HUES6 (cell line): Measurements from ENCODE around the gene DACT2.

Experiments used
- H3K27ac ChIP-seq: 2 replicates; pipeline ENCODE4 v1.7.0; 2013; ENCODE audit warnings: low read depth, mild to moderate bottlenecking, low read length, inconsistent platforms
- H3K27me3 ChIP-seq: 2 replicates; pipeline ENCODE4 v1.6.1; 2013; ENCODE audit warnings: low read length; ENCODE audit not compliant: control insufficient read depth, insufficient read depth
- H3K36me3 ChIP-seq: 2 replicates; pipeline ENCODE4 v1.6.1; 2013; ENCODE audit warnings: low read length; ENCODE audit not compliant: control insufficient read depth, insufficient read depth
- H3K4me1 ChIP-seq: 2 replicates; pipeline ENCODE4 v1.6.1; 2013; ENCODE audit warnings: low read length; ENCODE audit not compliant: control insufficient read depth, insufficient read depth
- H3K4me3 ChIP-seq: 2 replicates; pipeline ENCODE4 v1.5.1; 2013; ENCODE audit warnings: low read depth, low read length
- H3K9ac ChIP-seq: one replicate; pipeline ENCODE4 v1.6.1; 2013; ENCODE audit warnings: mild to moderate bottlenecking, low read length
- H3K9me3 ChIP-seq: 2 replicates; pipeline ENCODE4 v1.6.1; 2013; ENCODE audit warnings: low read depth, low read length; ENCODE audit not compliant: control insufficient read depth, insufficient read depth

Gene DACT2, protein sequence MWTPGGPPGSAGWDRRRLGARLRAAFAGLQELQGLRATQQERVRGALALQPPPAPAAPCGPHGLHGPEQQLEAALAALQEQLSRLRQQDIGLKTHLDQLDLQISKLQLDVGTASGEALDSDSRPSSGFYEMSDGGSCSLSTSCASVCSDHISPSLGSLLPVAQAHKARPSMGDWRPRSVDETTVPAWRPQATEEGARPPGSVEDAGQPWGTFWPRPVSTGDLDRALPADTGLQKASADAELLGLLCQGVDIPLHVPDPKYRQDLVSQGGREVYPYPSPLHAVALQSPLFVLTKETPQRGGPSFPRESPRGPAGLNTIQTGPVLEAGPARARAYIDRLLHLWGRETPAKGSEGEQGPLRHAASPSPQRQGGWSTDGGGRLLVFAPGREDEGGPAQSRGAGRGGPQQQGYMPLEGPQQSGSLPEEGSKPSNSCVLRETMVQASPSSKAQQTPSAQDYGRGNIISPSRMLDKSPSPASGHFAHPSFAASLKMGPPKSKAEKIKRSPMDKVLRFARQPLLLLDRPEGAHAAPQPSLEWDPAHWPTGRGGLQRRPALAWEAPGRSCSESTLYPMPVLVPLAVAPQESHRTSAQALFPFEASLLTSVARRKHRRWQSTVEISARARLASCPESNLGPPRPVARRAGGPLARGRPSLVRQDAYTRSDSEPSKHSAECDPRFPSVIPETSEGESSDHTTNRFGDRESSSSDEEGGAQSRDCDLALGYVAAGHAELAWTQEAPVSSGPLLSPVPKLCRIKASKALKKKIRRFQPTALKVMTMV

DNA sequence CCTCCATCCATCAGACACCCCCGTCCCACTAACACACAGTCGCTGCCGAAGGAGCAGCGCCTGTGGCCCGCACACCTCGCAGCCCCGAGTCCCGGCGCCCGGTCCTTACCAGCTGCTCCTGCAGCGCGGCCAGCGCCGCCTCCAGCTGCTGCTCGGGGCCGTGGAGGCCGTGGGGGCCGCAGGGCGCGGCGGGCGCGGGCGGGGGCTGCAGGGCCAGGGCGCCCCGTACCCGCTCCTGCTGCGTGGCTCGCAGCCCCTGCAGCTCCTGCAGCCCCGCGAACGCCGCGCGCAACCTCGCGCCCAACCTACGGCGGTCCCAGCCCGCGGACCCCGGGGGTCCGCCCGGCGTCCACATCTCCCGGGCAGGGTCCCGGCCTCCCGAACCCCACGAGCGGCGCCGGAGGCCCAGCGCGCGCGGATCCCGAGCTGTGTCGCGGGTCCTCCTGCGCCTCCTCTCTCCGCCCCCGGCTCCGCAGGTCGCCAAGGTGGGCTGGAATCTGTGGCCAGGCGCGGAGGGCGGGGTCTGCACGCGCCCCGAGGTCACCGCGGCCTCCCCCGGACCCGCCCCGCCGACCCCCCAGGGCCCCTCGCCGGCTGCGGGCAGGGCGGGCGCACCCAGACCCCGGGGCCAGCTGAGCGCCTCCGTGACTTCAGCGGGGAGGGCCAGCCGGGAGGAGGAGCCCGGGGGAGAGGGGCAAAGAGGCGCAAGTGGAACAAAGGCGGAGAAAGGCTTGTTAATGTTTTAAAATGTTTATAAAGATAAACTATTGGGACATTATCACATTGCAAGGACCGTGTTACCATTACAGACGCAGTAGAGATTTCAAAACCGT lies at the start of gene DACT2:
TSS of gene DACT2 (minus strand) at position 499 of the 833 bp plus-strand sequence. CDS start at position 355, 144 bp downstream.
- Histone ChIP-seq H3K27ac (no peak within 1 kb of the TSS), H3K4me3 (peak within 1 kb of the TSS; percentile 63), H3K9ac (peak within 1 kb of the TSS; percentile 53), H3K9me3 (peaks cover 7% of the 10 kb centered on the region), H3K36me3 (no peaks in the 10 kb centered on the region), H3K27me3 (peaks cover 64% of the 10 kb centered on the region), H3K4me1 (peaks cover 22% of the 10 kb centered on the region)

DNA sequence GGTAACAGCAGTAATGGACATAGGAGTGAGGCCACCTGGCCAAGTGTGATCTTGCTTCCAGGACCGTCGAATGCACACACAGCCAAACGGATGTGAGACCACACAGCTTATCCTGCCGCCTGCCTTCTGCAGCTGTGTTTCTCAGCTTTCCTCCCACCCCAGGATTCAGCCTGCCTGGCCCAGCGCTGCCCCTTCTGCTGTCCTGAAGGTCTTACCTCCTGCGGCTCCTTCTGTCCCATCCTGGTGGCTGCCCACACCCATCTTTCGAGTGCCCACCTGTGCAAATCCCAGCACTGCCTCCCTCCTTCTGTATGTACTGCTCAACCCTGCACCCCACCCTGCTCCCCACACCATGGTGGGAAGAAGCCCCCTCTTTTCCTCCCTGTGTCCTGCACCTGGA lies 49.4 kb upstream of the DACT2 start:
- no peak overlapping the region for H3K4me3 ChIP-seq
- H3K36me3 ChIP-seq = no peaks in the 10 kb centered on the region
- peaks cover 7% of the 10 kb centered on the region; the same call in 1 of the 2 replicates for H3K27me3 ChIP-seq
- H3K9me3 ChIP-seq = 0 out of 2 replicates have a peak, but pooled peaks cover 5% of the 10 kb centered on the region
- no peak overlapping the region for H3K9ac ChIP-seq
- no peaks in the 10 kb centered on the region; the same call in 1 of the 2 replicates for H3K4me1 ChIP-seq
- H3K27ac ChIP-seq = no peak overlapping the region

DNA sequence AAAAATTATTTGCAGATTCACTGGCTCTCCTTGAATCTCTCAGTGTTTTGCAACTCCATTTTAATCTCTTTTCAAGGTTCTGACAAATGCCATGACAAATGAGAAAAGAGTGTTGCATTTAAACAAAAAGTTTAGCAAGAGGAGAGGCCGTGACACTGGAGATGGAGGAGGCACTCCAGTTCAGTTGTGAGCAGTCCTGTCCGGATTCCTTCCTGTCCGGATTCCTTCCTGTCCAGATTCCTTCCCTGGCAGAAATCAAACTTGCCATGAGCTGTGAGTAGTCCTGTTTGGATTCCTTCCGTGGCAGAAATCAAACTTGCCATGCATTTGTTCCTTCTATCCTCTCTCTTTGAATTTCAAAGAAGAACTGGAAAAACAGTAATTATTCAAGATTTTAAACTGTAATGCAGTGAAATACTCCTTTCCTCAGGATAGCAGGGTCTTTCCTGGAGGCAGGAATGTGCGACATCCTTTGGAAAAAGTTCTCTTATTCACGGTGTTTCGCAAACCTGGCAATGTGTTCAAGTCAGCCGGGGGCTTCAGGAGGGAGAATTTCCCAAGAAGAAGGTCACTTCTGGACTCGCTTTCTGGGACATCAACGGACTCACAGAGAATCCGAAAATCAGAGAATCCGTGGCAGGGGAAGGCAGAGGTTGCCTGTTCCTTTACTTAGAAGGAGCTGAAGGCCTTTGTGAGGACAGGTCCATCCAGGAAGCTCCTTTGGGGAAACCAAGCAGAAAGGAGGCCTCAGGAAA lies 48.7 kb upstream of the DACT2 start:
- Histone ChIP-seq H3K27me3 (peaks cover 7% of the 10 kb centered on the region; the same call in 1 of the 2 replicates), H3K27ac (no peak overlapping the region), H3K4me3 (no peak overlapping the region), H3K4me1 (no peaks in the 10 kb centered on the region; the same call in 1 of the 2 replicates), H3K9ac (no peak overlapping the region), H3K9me3 (0 out of 2 replicates have a peak, but pooled peaks cover 5% of the 10 kb centered on the region), H3K36me3 (no peaks in the 10 kb centered on the region)

DNA sequence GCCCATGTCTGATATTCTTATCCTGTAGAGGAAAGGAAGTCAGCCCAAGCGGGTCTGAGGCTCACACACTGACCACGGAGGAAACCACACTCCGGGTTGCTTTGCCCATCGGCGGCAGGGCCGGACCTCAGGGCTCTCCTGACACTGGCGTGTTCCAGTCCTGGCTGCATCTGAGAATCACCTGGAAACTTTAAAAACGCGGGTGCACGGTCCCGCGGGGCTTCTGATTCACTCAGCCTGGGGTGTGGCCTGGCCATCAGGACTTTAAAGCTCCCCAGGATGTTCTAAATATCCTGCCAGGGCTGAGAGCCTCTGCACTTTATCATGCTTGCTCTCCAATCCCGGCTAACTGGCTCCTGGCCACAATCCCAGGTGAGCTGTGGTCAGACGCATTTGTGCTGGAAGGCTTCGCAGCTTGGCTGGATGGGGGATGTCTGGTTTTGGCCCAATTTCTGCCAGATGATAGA lies 47.7 kb upstream of the DACT2 start:
- no peaks in the 10 kb centered on the region for H3K36me3 ChIP-seq
- peaks cover 7% of the 10 kb centered on the region; the same call in 1 of the 2 replicates for H3K27me3 ChIP-seq
- H3K4me3 ChIP-seq = no peak overlapping the region
- H3K4me1 ChIP-seq = no peaks in the 10 kb centered on the region; the same call in 1 of the 2 replicates
- no peak overlapping the region for H3K9ac ChIP-seq
- no peak overlapping the region for H3K27ac ChIP-seq
- H3K9me3 ChIP-seq = 0 out of 2 replicates have a peak, but pooled peaks cover 5% of the 10 kb centered on the region

DNA sequence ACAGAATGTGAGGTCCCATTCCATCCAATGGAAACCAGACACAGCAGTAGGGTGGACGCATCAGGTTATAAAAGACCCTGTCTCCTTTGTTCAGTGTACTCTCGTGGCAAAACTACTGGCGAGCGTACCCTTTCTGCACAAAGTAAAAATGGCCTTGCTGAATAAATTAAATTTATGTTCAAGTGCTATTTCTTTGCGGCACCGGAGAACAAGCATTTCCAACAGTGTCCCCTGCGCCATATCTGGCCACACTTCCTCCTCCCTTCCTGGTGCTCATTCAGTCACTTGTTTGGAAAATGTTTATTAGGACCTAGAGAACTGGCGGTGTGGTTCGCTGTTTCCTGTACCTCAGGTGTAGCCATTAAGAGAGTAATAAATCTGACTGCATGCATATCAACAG lies 46.9 kb upstream of the DACT2 start:
- no peak overlapping the region for H3K4me3 ChIP-seq

DNA sequence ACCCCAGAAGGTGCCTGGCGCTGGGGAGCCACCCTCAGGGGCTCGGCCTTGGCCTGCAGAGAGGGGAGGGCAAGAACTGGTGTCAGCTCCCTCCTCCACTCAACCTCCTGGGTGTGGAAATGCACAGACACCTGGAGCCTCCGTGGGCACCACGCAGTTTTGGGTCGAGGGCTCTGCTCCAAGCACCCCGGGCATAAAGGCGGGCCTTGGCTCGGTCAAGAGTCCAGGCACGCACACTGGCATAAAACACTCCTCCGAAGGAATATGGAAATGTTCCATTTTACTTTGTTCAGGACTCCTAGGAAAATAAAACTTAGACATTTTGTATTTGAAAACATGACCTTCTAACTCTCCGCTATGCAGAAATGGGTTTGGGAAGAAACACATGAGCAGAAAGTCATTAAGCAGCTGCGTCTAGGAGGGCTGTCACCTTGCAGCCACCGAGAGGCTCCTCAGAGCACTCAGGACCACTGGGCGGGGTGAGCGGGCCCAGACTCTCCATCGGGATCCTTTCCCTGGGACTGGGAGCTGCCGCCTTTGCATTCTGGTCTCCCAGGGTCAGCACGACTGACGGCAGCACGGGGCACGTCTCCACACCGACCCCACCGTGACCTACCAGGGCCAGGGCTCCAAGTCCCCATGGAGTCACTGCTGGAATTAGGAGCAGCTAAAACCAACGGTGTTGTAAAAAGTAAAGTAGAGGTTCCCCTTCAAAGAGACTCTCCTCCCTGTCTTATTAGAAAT lies 46.0 kb upstream of the DACT2 start:
- Histone ChIP-seq H3K27ac (no peak overlapping the region), H3K4me1 (no peaks in the 10 kb centered on the region; the same call in 1 of the 2 replicates), H3K9me3 (peaks cover 12% of the 10 kb centered on the region), H3K9ac (no peak overlapping the region), H3K4me3 (no peak overlapping the region), H3K27me3 (peaks cover 4% of the 10 kb centered on the region; the same call in 1 of the 2 replicates), H3K36me3 (no peaks in the 10 kb centered on the region)

More for the DNA sequence above, 46.9 kb upstream of the DACT2 start:
- H3K9me3 ChIP-seq = peaks cover 10% of the 10 kb centered on the region
- no peaks in the 10 kb centered on the region; the same call in 1 of the 2 replicates for H3K4me1 ChIP-seq
- peaks cover 7% of the 10 kb centered on the region; the same call in 1 of the 2 replicates for H3K27me3 ChIP-seq
- no peak overlapping the region for H3K27ac ChIP-seq
- no peak overlapping the region for H3K9ac ChIP-seq
- H3K36me3 ChIP-seq = no peaks in the 10 kb centered on the region

DNA sequence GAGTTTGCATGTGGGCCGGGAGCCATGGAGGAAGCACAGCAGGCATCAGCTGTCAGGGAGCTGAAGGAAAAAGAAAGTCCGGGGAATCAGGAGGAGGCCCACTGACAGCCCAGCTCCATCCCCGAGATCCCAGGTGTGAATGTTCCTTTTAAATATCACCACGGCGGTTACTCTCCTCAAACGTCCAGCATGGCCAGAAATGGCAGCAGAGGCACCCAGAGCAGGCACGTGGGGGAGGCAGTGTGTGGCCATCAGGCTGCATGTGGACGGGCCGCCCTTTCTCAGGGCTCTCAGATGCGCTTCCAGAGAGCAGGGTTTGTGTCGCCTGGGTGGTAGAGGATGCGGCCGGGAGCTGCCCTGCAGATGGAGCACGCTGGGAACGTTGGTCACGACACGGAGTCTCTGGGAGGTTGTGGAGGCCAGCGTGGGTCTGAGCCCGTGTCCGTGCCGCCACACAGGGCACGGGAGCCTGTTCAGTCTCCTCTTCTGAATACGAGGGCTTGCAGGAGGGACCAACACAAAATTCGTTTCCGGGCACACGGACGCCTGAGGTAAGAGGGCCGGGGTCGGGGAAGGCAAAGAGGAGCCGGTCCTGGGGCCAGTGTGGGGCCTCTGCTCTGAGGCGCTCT lies 45.3 kb upstream of the DACT2 start:
- no peak overlapping the region for H3K27ac ChIP-seq
- H3K27me3 ChIP-seq = peaks cover 3% of the 10 kb centered on the region; the same call in 1 of the 2 replicates
- no peak overlapping the region for H3K9ac ChIP-seq
- H3K4me3 ChIP-seq = no peak overlapping the region
- H3K4me1 ChIP-seq = no peaks in the 10 kb centered on the region; the same call in 1 of the 2 replicates
- H3K36me3 ChIP-seq = no peaks in the 10 kb centered on the region
- peaks cover 12% of the 10 kb centered on the region for H3K9me3 ChIP-seq

DNA sequence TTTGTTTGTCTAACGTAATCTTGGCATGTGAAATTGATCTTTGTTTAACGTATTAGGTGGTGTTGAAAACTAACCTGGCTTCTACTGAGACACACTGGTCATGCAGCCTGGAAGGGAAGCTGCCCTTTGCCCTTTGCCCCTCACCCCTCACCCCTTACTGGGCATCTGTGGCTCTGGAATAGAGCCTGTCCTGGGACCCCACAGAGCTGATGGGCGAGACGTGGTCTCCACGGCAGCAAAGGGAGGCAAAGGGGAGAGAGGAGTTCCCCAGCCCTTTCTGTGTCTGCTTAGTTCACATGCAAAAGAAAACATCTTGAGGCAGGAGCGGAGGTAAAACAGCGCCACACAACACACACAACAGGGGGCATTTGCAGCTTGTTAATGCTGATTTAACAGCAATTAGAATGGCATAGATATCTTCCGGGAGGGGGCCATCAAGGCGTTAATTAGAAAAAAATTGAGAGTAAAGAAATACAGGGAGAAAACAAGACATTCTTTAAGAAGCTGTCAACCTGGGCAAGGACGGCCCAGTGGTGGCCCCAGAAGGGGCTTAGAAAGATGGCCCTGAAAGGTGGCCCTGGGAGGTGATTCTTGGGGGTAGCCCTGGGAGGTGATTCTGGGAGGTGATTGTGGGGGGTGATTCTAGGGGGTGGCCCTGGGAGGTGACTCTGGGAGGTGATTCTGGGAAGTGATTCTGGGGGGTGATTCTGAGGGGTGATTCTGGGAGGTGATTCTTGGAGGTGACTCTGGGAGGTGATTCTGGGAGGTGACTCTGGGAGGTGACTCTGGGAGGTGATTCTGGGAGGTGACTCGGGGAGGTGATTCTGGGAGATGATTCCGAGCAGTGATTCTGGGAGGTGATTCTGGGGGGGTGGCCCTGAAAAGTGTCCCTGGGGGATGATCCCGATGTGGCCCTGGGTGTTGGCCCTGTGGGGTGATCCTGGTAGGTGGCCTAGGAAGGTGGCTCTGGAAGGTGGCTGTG lies 44.5 kb upstream of the DACT2 start:
- Histone ChIP-seq H3K27me3 (no peaks in the 10 kb centered on the region), H3K9me3 (peaks cover 12% of the 10 kb centered on the region), H3K4me1 (no peaks in the 10 kb centered on the region; the same call in 1 of the 2 replicates), H3K36me3 (no peaks in the 10 kb centered on the region), H3K27ac (no peak overlapping the region), H3K9ac (no peak overlapping the region), H3K4me3 (no peak overlapping the region)
